Posterior cingulate gyrus (tissue), 11 donors: ENCODE results near the gene CMC2.

Experiments used
- DNase-seq, 10 donors: peaks; one replicate each; pipeline versions ENCODE4 v3.0.0 to v3.0.0-alpha.2; 2020 to 2021; ENCODE audit warnings: mixed read lengths in 3 of 10
- intact Hi-C: fragments of 100-400 bp; cut with DNase I; formaldehyde crosslinking; loops from one replicate; pipeline ENCODE4 v1.15.1; 2023

The CMC2 gene

DNA sequence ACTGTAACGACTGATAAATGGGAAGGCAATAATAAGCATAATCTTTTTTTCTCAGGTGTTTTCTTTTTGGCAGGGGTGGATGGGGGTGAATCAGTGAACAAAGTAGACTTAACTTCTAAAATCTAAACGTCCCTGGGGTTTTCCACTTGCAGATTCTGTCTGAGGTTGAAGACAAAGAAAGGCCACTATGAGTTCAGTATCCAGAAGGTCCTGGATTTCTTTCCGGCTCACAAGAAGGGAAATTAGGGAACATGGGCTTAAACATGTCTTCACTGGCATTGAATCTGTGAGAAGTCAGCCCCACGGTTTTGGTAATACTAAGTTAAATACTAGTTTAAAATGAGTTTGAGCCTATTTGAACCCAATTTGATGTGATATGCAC is 67.8 kb downstream of the CMC2 start:
- intact Hi-C loops = no loop called here
- no peak for DNase-seq

GRCh38 chr16:80938004-80938878 is 68.4 kb downstream of the CMC2 start:
- intact Hi-C loops = no loop called here
- no peak for DNase-seq

DNA sequence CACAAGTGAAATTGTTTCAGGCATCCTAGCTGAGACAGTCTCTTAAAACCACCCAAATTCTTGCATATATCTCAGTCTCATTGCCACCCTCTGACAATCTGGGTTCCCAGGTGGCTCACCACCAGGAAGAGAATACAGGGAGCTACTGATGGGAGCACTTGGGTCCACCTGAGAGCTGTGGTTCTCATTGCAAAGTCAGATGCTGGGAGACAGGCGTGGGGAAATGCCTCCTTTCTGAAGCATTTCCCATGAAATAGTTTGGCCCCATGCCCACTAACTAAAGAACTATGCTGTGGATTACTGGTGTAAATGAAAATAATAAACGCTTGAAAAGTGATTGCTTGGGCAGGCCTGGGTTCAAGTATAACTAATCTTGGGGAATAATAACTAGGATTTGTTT is 70.3 kb downstream of the CMC2 start:
- intact Hi-C loops = no loop called here
- DNase-seq = no peak

DNA sequence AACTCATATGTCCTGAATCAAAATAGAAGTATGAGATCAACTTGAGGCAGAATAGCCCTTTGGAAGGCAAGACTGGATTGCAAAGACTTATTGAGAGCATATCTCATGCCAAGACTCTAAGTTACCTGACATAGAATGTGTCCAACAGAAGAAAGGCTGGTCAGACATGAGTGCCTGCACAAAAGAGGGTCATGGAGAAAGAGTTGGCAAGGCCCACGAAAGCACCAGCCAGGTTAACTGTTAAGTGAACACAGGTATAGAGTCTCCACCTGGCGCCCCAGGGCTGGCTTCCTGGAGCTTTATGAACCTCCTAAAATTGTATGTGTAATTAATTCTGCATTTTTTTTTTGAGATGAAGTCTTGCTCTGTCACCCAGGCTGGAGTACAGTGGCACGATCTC is 71.0 kb downstream of the CMC2 start:
- intact Hi-C loops = no loop called here
- DNase-seq = no peak

GRCh38 chr16:80932708-80933095 is 74.0 kb downstream of the CMC2 start:
- DNase-seq = peak in 3 of 10 donors; percentile 13 to 82 (median 20)
- intact Hi-C loops = no loop called here

DNA sequence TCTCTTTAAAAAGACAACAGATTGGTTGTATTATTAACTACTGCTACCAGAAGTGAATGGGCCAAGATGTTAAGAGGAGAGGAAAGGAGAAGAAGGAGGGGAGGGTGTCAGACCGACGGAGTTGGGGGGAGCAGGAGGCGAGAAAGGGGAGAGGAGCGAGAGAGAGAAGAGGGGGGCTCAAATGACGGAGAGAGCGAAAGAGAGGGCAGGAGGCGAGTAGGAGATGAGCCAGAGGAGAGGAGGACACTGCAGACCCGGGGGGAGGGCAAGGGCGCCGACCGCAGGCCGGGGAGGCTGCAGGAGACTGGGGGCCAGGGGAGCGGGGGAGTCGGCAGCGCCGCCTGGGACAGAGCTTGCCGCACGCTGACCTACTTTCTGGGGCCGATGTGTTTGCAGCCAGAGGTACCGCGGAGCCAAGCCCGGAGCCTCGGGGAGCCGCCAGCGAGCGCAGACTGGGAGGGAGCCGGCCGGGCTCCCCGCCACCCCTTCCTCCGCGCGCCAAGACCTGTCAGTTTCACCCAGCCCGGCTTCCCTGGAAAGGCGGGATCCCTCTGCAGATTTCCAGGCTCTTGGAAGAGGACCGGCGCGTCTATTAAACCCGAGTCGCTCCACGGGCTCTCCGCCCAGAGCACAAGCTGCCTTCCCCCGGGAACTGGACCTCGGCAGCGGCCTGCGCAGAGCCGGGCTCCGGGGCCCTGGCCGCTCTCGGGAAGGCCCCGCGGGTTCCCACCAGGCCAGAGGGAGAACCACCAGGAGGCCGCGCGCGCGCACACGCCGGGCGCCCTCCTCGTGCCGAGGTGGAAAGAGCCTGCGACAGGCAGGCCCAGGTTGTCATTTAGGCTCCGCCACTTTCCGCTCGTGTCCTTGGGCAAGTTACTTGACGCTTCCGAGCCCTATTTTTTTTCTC is 74.6 kb downstream of the CMC2 start:
- intact Hi-C loops = no loop called here
- peak; percentile 23 to 96 (median 68) for DNase-seq

DNA sequence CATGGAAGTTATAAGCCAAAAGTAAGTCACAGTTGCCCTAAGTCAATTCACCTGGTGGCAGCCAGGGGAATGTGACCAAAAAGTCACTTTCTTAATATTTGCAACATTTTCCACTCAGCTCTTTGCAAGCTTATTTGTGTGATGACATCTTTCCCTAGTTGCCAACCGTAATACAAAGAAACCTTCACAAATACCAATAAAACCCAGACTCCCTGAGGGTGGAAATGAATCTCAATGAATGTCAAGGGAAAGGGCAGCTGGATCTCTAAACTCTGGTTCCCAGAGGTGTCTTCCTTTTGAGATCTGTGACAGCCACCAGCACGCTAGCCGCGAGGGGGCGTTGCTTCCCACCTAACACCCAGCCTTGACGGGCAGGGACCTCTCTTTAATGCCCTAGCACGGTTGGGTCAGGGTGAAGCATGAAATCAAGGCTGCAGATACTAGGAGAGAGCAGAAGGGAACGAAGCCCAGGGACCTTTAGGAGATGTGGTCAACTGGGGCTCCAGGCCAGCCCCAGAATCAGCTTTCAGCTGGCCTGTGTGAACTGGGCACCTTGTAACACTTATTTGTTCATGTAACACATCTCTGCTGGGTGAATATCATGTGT is 82.2 kb downstream of the CMC2 start:
- peak in 6 of 10 donors; percentile 20 to 90 (median 41) for DNase-seq
- intact Hi-C loops = loop anchor here (1.0 kb wide), 1 partner anchor 24 kb away; no protein-coding TSS in a partner anchor

GRCh38 chr16:80923356-80923755 is 83.3 kb downstream of the CMC2 start:
- no peak for DNase-seq
- intact Hi-C loops = no loop called here
